ENCODE measurements around the gene GPNMB. TPM values are rescaled to one million over a fixed set of nuclear protein-coding genes. Genes with fewer than 3 reads are reported as not detected.

GPNMB gene
- total and polyA plus RNA-seq, 10 of the 15 experiments (the other 5 are each of a cell fraction or from before 2014, with no cell fraction given) = 5.9 to 22.3 (median 10.0) TPM

GRCh38 chr7:23214423-23214822 is 32.2 kb upstream of the GPNMB start:
- BruUV-seq (replicated peaks) = no TSS peak
- ChIA-PET CTCF (interaction anchor here (0.7 to 1.6 kb wide), 3 partner anchors 48 to 431 kb away, joined by 3 to 5 read pairs (median 4); no protein-coding TSS in a partner anchor), POLR2A (no interaction called here), RAD21 (ENCODE audit: unreplicated experiment) (interaction anchor here (1.0 kb wide), 1 partner anchor 19 kb away, joined by 3 read pairs; no protein-coding TSS in a partner anchor), SMC1A (ENCODE audit: uncharacterized antibody, unreplicated experiment) (interaction anchor here (0.6 to 1.6 kb wide), 4 partner anchors 13 to 127 kb away, joined by 3 read pairs; no protein-coding TSS in a partner anchor)
- no peak overlapping the region for H2AFZ ChIP-seq (ENCODE audit: control insufficient read depth, low read depth, low read length)
- no peak overlapping the region for H3K9ac ChIP-seq (ENCODE audit: control insufficient read depth, insufficient read depth, low read length)
- no peaks in the 10 kb centered on the region for H3K36me3 ChIP-seq (ENCODE audit: control insufficient read depth in 2 of 2, insufficient read depth in 2 of 2, low read length in 1 of 2)
- H3K4me3 ChIP-seq = no peak overlapping the region
- H4K20me1 ChIP-seq (ENCODE audit: control insufficient read depth, insufficient read depth) = no peaks in the 10 kb centered on the region
- DNase-seq (ENCODE audit: low read depth, low spot score) = no peak
- H3K9me3 ChIP-seq (replicated peaks; ENCODE audit: control insufficient read depth, insufficient read depth, low read length) = no peaks in the 10 kb centered on the region
- no peak overlapping the region for H3K27ac ChIP-seq (ENCODE audit: control insufficient read depth, insufficient read depth)
- H3K27me3 ChIP-seq (replicated peaks in 1 of 2; ENCODE audit: control insufficient read depth in 2 of 2, insufficient read depth in 2 of 2, low read length in 1 of 2) = no peaks in the 10 kb centered on the region
- in situ Hi-C loops (cut with MboI) = no loop called here
- H3K79me2 ChIP-seq (ENCODE audit: control insufficient read depth, insufficient read depth, low read length) = no peaks in the 10 kb centered on the region
- intact Hi-C loops (cut with micrococcal nuclease; ENCODE audit: unreplicated experiment) = no loop called here
- WGBS (ENCODE audit: insufficient coverage, insufficient replicate concordance, low lambda C conversion rate, missing lambda C conversion rate) = 50% methylated on average over 5 of the region's 5 CpGs
- no peak overlapping the region for H3K4me2 ChIP-seq (ENCODE audit: control insufficient read depth, insufficient read depth)
- H3K4me1 ChIP-seq (ENCODE audit: control insufficient read depth, insufficient read depth, low read length) = no peaks in the 10 kb centered on the region
- no peak for FAIRE-seq
- ATAC-seq = no peak
- no peak for TF ChIP-seq YBX1 (IDR thresholded peaks at IDR 0.05)
- TF ChIP-seq, protein P1, sequence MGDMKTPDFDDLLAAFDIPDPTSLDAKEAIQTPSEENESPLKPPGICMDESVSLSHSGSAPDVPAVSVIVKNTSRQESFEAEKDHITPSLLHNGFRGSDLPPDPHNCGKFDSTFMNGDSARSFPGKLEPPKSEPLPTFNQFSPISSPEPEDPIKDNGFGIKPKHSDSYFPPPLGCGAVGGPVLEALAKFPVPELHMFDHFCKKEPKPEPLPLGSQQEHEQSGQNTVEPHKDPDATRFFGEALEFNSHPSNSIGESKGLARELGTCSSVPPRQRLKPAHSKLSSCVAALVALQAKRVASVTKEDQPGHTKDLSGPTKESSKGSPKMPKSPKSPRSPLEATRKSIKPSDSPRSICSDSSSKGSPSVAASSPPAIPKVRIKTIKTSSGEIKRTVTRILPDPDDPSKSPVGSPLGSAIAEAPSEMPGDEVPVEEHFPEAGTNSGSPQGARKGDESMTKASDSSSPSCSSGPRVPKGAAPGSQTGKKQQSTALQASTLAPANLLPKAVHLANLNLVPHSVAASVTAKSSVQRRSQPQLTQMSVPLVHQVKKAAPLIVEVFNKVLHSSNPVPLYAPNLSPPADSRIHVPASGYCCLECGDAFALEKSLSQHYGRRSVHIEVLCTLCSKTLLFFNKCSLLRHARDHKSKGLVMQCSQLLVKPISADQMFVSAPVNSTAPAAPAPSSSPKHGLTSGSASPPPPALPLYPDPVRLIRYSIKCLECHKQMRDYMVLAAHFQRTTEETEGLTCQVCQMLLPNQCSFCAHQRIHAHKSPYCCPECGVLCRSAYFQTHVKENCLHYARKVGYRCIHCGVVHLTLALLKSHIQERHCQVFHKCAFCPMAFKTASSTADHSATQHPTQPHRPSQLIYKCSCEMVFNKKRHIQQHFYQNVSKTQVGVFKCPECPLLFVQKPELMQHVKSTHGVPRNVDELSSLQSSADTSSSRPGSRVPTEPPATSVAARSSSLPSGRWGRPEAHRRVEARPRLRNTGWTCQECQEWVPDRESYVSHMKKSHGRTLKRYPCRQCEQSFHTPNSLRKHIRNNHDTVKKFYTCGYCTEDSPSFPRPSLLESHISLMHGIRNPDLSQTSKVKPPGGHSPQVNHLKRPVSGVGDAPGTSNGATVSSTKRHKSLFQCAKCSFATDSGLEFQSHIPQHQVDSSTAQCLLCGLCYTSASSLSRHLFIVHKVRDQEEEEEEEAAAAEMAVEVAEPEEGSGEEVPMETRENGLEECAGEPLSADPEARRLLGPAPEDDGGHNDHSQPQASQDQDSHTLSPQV (IDR thresholded peaks at IDR 0.05) = no peak
- TF ChIP-seq, protein P2, sequence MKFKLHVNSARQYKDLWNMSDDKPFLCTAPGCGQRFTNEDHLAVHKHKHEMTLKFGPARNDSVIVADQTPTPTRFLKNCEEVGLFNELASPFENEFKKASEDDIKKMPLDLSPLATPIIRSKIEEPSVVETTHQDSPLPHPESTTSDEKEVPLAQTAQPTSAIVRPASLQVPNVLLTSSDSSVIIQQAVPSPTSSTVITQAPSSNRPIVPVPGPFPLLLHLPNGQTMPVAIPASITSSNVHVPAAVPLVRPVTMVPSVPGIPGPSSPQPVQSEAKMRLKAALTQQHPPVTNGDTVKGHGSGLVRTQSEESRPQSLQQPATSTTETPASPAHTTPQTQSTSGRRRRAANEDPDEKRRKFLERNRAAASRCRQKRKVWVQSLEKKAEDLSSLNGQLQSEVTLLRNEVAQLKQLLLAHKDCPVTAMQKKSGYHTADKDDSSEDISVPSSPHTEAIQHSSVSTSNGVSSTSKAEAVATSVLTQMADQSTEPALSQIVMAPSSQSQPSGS (IDR thresholded peaks at IDR 0.05; ENCODE audit: low read length) = no peak
- no peak for TF ChIP-seq FOXK2 (IDR thresholded peaks at IDR 0.05)
- TF ChIP-seq, protein P3, sequence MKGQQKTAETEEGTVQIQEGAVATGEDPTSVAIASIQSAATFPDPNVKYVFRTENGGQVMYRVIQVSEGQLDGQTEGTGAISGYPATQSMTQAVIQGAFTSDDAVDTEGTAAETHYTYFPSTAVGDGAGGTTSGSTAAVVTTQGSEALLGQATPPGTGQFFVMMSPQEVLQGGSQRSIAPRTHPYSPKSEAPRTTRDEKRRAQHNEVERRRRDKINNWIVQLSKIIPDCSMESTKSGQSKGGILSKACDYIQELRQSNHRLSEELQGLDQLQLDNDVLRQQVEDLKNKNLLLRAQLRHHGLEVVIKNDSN (IDR thresholded peaks at IDR 0.05; ENCODE audit: borderline replicate concordance, extremely low read length, insufficient read depth, low read depth, low read length) = no peak
- no peak for TF ChIP-seq ZNF274 (IDR thresholded peaks at IDR 0.05; ENCODE audit: insufficient read depth, insufficient read length)
- TF ChIP-seq BCLAF1 (IDR thresholded peaks at IDR 0.05) = no peak
- TF ChIP-seq, protein P4, sequence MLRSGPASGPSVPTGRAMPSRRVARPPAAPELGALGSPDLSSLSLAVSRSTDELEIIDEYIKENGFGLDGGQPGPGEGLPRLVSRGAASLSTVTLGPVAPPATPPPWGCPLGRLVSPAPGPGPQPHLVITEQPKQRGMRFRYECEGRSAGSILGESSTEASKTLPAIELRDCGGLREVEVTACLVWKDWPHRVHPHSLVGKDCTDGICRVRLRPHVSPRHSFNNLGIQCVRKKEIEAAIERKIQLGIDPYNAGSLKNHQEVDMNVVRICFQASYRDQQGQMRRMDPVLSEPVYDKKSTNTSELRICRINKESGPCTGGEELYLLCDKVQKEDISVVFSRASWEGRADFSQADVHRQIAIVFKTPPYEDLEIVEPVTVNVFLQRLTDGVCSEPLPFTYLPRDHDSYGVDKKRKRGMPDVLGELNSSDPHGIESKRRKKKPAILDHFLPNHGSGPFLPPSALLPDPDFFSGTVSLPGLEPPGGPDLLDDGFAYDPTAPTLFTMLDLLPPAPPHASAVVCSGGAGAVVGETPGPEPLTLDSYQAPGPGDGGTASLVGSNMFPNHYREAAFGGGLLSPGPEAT (IDR thresholded peaks at IDR 0.05; ENCODE audit: low read depth) = no peak
- TF ChIP-seq MEF2B (IDR thresholded peaks at IDR 0.05; ENCODE audit: partially characterized antibody, poor library complexity, severe bottlenecking) = no peak
- TF ChIP-seq NR2C1 (IDR thresholded peaks at IDR 0.05) = no peak
- TF ChIP-seq ATF7 (IDR thresholded peaks at IDR 0.05; ENCODE audit: low read depth) = no peak
- TF ChIP-seq POU2F2 (IDR thresholded peaks at IDR 0.05; ENCODE audit: borderline replicate concordance, low read depth, low read length) = no peak

Data from GM12878 (cell line).